OCI-LY1 (cell line): ENCODE measurements around the gene RPL36.

ENCODE experiments used
- CTCF ChIP-seq: fragments of 200-600 bp; sonication (generic), shearing (Covaris generic); IDR thresholded peaks from 2 replicates; pipeline ENCODE4 v1.5.1; 2017; ENCODE audit warnings: mild to moderate bottlenecking, antibody characterized with exemption, low read length, moderate library complexity, mixed read lengths
- EZH2 ChIP-seq: fragments of 200-600 bp; sonication (generic), shearing (Covaris generic); IDR thresholded peaks from 2 replicates; pipeline ENCODE4 v1.8.0; 2017; ENCODE audit warnings: borderline replicate concordance, mixed run types, mild to moderate bottlenecking, antibody characterized with exemption, low read length, moderate library complexity, mixed read lengths

- TF ChIP-seq CTCF = no peak
- no peak for TF ChIP-seq EZH2
Measured at GRCh38 chr19:5673752-5674151, 16.3 kb upstream of the RPL36 start.
